CD4-positive, CD25-positive, alpha-beta regulatory T cell (primary cell): ENCODE data around the gene ZNF514. TPM values are rescaled to one million over a fixed set of nuclear protein-coding genes. Genes with fewer than 3 reads are reported as not detected.

Experiments
- ATAC-seq, 2 donors: fragments of 150-1000 bp; cut with Tn5 transposase; one replicate each; pipeline ENCODE4 v1.10.0; 2021; ENCODE audit warnings: low read depth in 2 of 2, moderate number of reproducible peaks in 2 of 2, moderate library complexity in 1 of 2
- DNase-seq, 3 donors: peaks; one replicate each; pipeline versions ENCODE4 v3.0.0 to v3.0.0-alpha.2; 2012 to 2022; ENCODE audit warnings: mixed read lengths in 1 of 3
- H3K27ac ChIP-seq: one replicate; pipeline ENCODE4 v1.7.0; 2013; ENCODE audit warnings: mild to moderate bottlenecking, low read length; ENCODE audit not compliant: insufficient read depth, poor library complexity, severe bottlenecking
- H3K27me3 ChIP-seq: one replicate; pipeline ENCODE4 v1.7.0; 2013; ENCODE audit warnings: low read length; ENCODE audit not compliant: control insufficient read depth, insufficient read depth
- H3K36me3 ChIP-seq: one replicate; pipeline ENCODE4 v1.7.0; 2013; ENCODE audit warnings: mild to moderate bottlenecking, low read length, moderate library complexity; ENCODE audit not compliant: control insufficient read depth, insufficient read depth
- H3K4me1 ChIP-seq: 2 replicates; pipeline ENCODE4 v1.7.0; 2013; ENCODE audit warnings: mild to moderate bottlenecking, low read length; ENCODE audit not compliant: insufficient read depth, control insufficient read depth, poor library complexity, severe bottlenecking
- H3K4me3 ChIP-seq: one replicate; pipeline ENCODE4 v1.7.0; 2013; ENCODE audit warnings: low read depth, mild to moderate bottlenecking, low read length, moderate library complexity
- H3K9me3 ChIP-seq, 2 experiments: 1 replicate in 1 of 2; 2 replicates in 1 of 2; pipeline ENCODE4 v1.7.0; 2013; ENCODE audit warnings: low read length in 2 of 2, mild to moderate bottlenecking in 1 of 2, moderate library complexity in 1 of 2; ENCODE audit not compliant: control insufficient read depth in 2 of 2
- H3K27ac Mint-ChIP-seq, 3 donors: one replicate each; pipeline ENCODE4 v1.8.0; 2020 to 2022; ENCODE audit warnings: mild to moderate bottlenecking in 3 of 3, mixed read lengths in 3 of 3, moderate library complexity in 2 of 3
- H3K27me3 Mint-ChIP-seq: one replicate; pipeline ENCODE4 v1.8.0; 2022; ENCODE audit warnings: mild to moderate bottlenecking, mixed read lengths
- H3K36me3 Mint-ChIP-seq: one replicate; pipeline ENCODE4 v1.8.0; 2020; ENCODE audit warnings: mixed read lengths
- H3K4me1 Mint-ChIP-seq, 4 donors: one replicate each; pipeline ENCODE4 v1.8.0; 2020 to 2022; ENCODE audit warnings: mixed read lengths in 4 of 4, mild to moderate bottlenecking in 1 of 4
- H3K4me3 Mint-ChIP-seq, 4 donors: one replicate each; pipeline ENCODE4 v1.8.0; 2020 to 2022; ENCODE audit warnings: mild to moderate bottlenecking in 4 of 4, mixed read lengths in 4 of 4, moderate library complexity in 3 of 4
- H3K9me3 Mint-ChIP-seq, 7 donors: one replicate each; pipeline ENCODE4 v1.8.0; 2020 to 2022; ENCODE audit warnings: mixed read lengths in 7 of 7, mild to moderate bottlenecking in 3 of 7, moderate library complexity in 2 of 7
- polyA plus RNA-seq, 4 donors: library from polyadenylated mRNA; unstranded; fragments of 300-500 nt; fragmentation: Illumina TruSeq; gene quantifications; one replicate each; pipeline ENCODE4 v1.2.3, GENCODE V29; 2021
- total RNA-seq: library from RNA; stranded (reverse); gene quantifications from one replicate; pipeline ENCODE4 v1.2.3, GENCODE V29; 2022

ZNF514 gene
- total and polyA plus RNA-seq, 5 donors from 2014 or later = 8.9 to 12.9 (median 11.4) TPM

DNA sequence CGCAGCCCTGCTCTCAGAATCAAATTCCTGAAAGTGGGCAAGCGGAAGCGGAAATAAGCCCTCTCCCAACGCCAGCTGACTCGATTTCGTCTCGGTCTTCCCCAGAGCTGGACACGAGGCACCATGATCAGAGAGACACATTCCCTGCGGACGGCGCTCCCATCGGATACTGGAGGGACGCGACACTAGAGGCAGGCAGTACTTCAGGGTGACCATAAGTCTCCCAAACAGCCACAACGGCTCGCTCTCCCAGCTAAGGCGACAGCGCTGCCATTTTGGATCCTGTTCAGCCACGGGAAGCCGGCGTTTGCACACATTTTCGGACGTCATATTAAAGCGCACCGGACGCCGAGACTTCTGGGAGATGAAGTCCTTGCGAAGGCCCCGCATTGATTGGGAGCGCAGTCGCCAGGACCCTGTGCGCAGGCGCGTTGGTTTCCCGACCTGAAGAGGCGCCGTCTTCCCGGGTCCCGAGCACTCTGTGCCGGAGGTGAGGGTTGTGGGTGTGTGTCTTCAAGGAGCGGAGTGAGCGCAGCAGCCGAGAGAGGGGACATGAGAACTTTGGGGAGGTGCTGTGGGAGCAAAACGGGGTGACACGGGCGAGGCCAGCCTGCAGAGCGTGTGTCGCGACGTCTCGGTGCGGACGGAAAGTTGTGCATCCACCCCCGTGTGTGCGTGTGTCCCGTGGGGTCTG lies 5.9 kb upstream of the ZNF514 start, which contains the start of gene ZNF2:
Gene ZNF2 (plus strand): TSS at position 439 of the 694 bp plus-strand sequence. CDS start 10,418 bp downstream, outside the sequence.
- Histone ChIP-seq H3K36me3 (no peaks in the 10 kb centered on the region), H3K9me3 (no peaks in the 10 kb centered on the region), H3K27ac (peak within 1 kb of the TSS; percentile 88), H3K4me3 (peak within 1 kb of the TSS; percentile 94), H3K27me3 (no peaks in the 10 kb centered on the region), H3K4me1 (peaks cover 22% of the 10 kb centered on the region)
- Mint-ChIP-seq H3K4me1 (peaks cover 17 to 48% (median 26%) of the 10 kb centered on the region in 4 donors), H3K27ac (peak within 1 kb of the TSS; percentile 97 to 99 (median 99)), H3K27me3 (peaks cover 4% of the 10 kb centered on the region), H3K9me3 (peaks cover 0 to 3% (median 0%) of the 10 kb centered on the region in 7 donors), H3K36me3 (peaks cover 5% of the 10 kb centered on the region), H3K4me3 (peak within 1 kb of the TSS; percentile 98 to 100 (median 99))
- peak; percentile 96 to 98 (median 98) for DNase-seq
- peak; percentile 93 to 94 for ATAC-seq

DNA sequence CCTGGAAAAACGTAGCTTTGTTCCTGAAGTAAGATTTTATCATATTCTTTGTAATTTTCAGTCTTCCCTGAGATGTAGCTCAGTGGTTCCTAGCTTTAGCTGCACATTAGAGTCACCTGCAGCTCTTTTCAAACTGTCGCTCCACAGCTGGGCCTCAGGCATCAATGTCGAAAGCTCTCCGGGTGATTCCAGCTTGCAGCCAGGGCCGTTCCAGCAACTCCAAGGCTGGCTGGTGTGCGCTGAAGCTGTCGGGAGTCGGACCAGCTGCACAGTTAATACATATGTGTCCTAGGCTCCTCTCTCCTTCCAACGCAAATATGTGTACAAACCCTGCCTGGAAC lies 5.4 kb upstream of the ZNF514 start:
- Histone ChIP-seq H3K27me3 (no peaks in the 10 kb centered on the region), H3K4me3 (peak overlapping the region; percentile 94), H3K9me3 (no peaks in the 10 kb centered on the region), H3K4me1 (peaks cover 26% of the 10 kb centered on the region), H3K27ac (peak overlapping the region; percentile 88), H3K36me3 (no peaks in the 10 kb centered on the region)
- DNase-seq (no peak), ATAC-seq (no peak)
- H3K4me3 Mint-ChIP-seq = peak overlapping the region; percentile 98 to 100 (median 99)
- peaks cover 0 to 3% (median 0%) of the 10 kb centered on the region in 7 donors for H3K9me3 Mint-ChIP-seq
- H3K27me3 Mint-ChIP-seq = peaks cover 4% of the 10 kb centered on the region
- peaks cover 16 to 52% (median 29%) of the 10 kb centered on the region in 4 donors for H3K4me1 Mint-ChIP-seq
- peaks cover 5% of the 10 kb centered on the region for H3K36me3 Mint-ChIP-seq
- H3K27ac Mint-ChIP-seq = peak overlapping the region; percentile 97 to 99 (median 99)

DNA sequence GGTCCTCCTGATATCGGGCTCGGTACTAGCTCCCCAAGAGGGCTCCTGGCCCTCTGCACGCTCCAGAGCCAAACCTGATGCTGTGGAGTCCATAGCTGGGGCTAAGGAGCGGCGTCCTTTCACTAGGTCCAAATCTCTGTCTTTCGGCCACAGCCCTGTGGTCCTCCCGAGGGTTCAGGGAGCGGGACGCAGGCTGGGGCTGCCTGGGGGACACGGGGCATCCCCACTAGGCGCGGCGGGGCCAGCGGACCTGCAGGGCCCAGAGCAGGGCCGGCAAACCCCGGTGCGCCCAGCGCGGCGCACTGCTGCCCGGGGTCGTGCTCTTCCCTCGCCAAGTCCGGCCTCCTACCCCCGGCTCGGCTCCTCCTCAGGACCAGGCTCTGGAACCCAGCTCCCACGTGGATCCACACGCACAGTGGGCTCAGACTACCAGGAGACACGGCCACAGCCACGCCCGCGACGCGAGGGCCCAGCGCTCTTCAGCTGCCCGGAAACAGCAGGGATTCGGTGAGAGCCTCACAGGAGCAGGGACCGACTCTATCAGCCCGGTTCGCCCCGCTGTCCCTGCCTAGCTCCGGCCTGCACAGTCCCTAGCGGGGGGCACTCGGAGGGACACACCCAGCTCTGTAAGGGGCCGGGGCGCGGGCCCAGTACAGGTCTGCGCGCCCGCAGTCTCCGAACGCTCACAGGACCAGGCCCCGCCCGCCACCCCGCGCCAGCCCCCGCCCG lies 593 bp downstream of the ZNF514 start:
- H3K4me1 ChIP-seq = peaks cover 14% of the 10 kb centered on the region
- no peaks in the 10 kb centered on the region for H3K27me3 ChIP-seq
- peaks cover 8 to 13% of the 10 kb centered on the region in 2 experiments for H3K9me3 ChIP-seq
- ATAC-seq = peak; percentile 49 to 50
- H3K27me3 Mint-ChIP-seq = peaks cover 4% of the 10 kb centered on the region
- peak overlapping the region; percentile 37 for H3K4me3 ChIP-seq
- peaks cover 23% of the 10 kb centered on the region for H3K36me3 ChIP-seq
- peak in 1 of 3 donors; percentile 49 for DNase-seq
- H3K4me1 Mint-ChIP-seq = peaks cover 0 to 32% (median 5%) of the 10 kb centered on the region in 4 donors
- H3K27ac ChIP-seq = peak overlapping the region; percentile 47
- peaks cover 0 to 21% (median 3%) of the 10 kb centered on the region in 7 donors for H3K9me3 Mint-ChIP-seq
- peaks cover 27% of the 10 kb centered on the region for H3K36me3 Mint-ChIP-seq
- H3K4me3 Mint-ChIP-seq = peak overlapping the region; percentile 83 to 87 (median 86)
- peak overlapping the region in 1 of 3 donors; percentile 35 for H3K27ac Mint-ChIP-seq

DNA sequence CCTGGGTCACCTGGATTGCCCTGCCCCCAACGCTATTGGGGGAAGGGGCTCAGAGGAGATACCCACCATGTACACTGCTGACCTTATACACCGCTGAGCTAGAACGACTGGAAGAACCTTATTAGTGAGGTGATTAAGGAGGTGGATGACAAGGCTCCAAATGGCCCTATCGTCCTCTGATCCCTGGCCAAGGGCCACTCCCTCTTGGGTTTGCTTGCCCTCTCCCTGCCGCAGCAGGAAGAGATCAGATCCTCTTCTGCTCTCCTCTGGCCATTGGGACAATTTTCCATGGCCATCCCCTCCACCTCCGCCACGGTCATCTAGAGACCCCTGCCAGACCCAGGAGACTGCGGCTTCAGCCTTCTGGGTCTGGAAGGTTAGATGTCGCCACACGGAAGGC lies 1.2 kb downstream of the ZNF514 start:
- DNase-seq (no peak), ATAC-seq (no peak)
- peaks cover 8 to 19% of the 10 kb centered on the region in 2 experiments for H3K9me3 ChIP-seq
- no peaks in the 10 kb centered on the region for H3K27me3 ChIP-seq
- H3K36me3 ChIP-seq = peaks cover 27% of the 10 kb centered on the region
- H3K4me1 ChIP-seq = peaks cover 14% of the 10 kb centered on the region
- peak overlapping the region; percentile 83 to 87 (median 86) for H3K4me3 Mint-ChIP-seq
- H3K27me3 Mint-ChIP-seq = peaks cover 4% of the 10 kb centered on the region
- peaks cover 0 to 28% (median 5%) of the 10 kb centered on the region in 4 donors for H3K4me1 Mint-ChIP-seq
- H3K4me3 ChIP-seq = peak overlapping the region; percentile 37
- peak overlapping the region in 1 of 3 donors; percentile 17 for H3K27ac Mint-ChIP-seq
- H3K27ac ChIP-seq = no peak overlapping the region
- peaks cover 34% of the 10 kb centered on the region for H3K36me3 Mint-ChIP-seq
- H3K9me3 Mint-ChIP-seq = peaks cover 0 to 25% (median 3%) of the 10 kb centered on the region in 7 donors

DNA sequence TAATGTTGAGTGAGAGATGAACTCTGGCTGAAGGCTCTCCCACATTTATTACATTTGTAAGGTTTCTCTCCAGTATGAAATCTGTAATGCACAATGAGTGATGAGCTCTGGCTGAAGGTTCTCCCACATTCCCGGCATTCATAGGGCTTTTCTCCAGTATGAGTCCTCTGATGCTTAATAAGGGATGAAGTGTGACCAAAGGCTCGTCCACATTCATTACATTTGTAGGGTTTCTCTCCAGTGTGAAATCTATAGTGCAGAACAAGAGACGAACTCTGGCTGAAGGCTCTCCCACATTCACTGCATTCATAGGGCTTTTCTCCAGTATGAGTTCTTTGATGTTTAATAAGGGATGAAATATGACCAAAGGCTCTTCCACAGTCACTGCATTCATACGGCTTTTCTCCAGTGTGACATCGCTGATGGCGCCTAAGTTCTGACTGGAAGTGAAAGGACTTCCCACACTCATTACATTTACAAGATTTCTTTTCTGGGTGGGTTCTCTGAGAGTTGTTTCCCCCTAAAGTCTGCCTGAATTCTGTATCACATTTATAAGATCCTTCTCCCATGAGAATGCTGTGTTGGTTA lies 10.2 kb downstream of the ZNF514 start:
- H3K36me3 Mint-ChIP-seq = peaks cover 64% of the 10 kb centered on the region
- peaks cover 46% of the 10 kb centered on the region for H3K36me3 ChIP-seq
- H3K27me3 Mint-ChIP-seq = no peaks in the 10 kb centered on the region

DNA sequence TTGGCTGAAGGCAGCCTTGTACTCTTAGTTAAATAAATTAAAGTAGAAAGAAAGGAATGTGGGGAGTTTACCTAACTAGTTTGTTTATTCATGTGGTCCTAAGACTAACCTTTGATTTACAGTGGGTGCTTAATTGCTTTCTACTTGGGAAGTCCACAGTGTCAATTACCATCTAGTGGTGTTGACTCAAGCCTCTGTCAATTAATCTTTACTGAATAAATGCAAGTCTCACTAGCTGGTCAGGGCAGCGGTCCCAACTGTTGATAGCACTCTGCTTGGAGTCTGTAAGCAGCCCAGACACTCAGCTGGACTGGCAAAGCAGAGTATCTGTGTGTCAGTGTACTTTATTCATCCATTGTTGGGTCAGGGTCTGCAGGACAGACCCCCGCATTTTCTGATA lies 15.8 kb downstream of the ZNF514 start:
- peaks cover 28% of the 10 kb centered on the region for H3K36me3 Mint-ChIP-seq
- Histone ChIP-seq H3K4me3 (no peak overlapping the region), H3K4me1 (no peaks in the 10 kb centered on the region), H3K27me3 (no peaks in the 10 kb centered on the region), H3K36me3 (no peaks in the 10 kb centered on the region), H3K9me3 (peaks cover 69 to 95% of the 10 kb centered on the region in 2 experiments), H3K27ac (no peak overlapping the region)
- no peak overlapping the region for H3K27ac Mint-ChIP-seq
- H3K4me3 Mint-ChIP-seq = no peak overlapping the region
- no peaks in the 10 kb centered on the region for H3K4me1 Mint-ChIP-seq
- H3K9me3 Mint-ChIP-seq = peaks cover 5 to 77% (median 36%) of the 10 kb centered on the region in 7 donors
- ATAC-seq (no peak), DNase-seq (no peak)
- H3K27me3 Mint-ChIP-seq = no peaks in the 10 kb centered on the region

More for the DNA sequence above, 10.2 kb downstream of the ZNF514 start:
- no peaks in the 10 kb centered on the region for H3K27me3 ChIP-seq
- Mint-ChIP-seq H3K27ac (no peak overlapping the region), H3K9me3 (peaks cover 5 to 80% (median 38%) of the 10 kb centered on the region in 7 donors), H3K4me1 (no peaks in the 10 kb centered on the region), H3K4me3 (no peak overlapping the region)
- DNase-seq (no peak), ATAC-seq (no peak)
- H3K9me3 ChIP-seq = peaks cover 79 to 99% of the 10 kb centered on the region in 2 experiments
- H3K27ac ChIP-seq = no peak overlapping the region
- H3K4me3 ChIP-seq = no peak overlapping the region
- no peaks in the 10 kb centered on the region for H3K4me1 ChIP-seq

DNA sequence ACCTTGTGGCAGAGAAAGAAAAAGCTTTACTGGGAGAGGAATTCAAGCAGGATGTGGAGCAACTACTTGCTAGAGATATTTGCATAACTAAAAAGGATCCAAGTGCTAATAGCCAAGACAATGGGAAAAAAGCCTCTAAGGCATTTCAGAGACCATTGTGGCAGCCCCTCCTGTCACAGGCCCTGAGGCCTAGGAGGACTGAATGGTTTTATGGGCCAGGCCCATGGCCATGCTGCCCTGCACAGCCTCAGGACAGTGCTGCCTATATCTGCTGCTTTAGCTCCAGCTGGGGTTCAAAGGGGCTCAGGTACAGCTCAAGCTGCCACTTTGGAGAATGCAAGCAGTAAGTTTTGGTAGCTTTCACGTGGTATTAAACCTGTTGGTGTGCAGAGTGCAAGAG lies 20.9 kb downstream of the ZNF514 start:
- DNase-seq (no peak), ATAC-seq (no peak)
- H3K27ac ChIP-seq = no peak overlapping the region
- H3K27me3 ChIP-seq = no peaks in the 10 kb centered on the region
- H3K4me1 Mint-ChIP-seq = no peaks in the 10 kb centered on the region
- H3K27ac Mint-ChIP-seq = no peak overlapping the region
- peaks cover 18% of the 10 kb centered on the region for H3K36me3 Mint-ChIP-seq
- H3K4me1 ChIP-seq = no peaks in the 10 kb centered on the region
- H3K4me3 Mint-ChIP-seq = no peak overlapping the region
- peaks cover 4% of the 10 kb centered on the region for H3K27me3 Mint-ChIP-seq
- peaks cover 35 to 53% of the 10 kb centered on the region in 2 experiments for H3K9me3 ChIP-seq
- peaks cover 8 to 54% (median 26%) of the 10 kb centered on the region in 7 donors for H3K9me3 Mint-ChIP-seq
- H3K4me3 ChIP-seq = no peak overlapping the region
- no peaks in the 10 kb centered on the region for H3K36me3 ChIP-seq
